HG02938 (cell line): ENCODE results near the gene SCGB1D1.
"Not testable (repeated sequence)": the region's sequence is repeated elsewhere in the genome, so short reads cannot be mapped to it uniquely, and the experiment has no call there.

Source experiments
- ATAC-seq: cut with Tn5 transposase; IDR thresholded peaks from one replicate; pipeline ENCODE4 v1.9.1; 2021; ENCODE audit warnings: mild to moderate bottlenecking, moderate library complexity; ENCODE audit not compliant: unreplicated experiment

Gene SCGB1D1

DNA sequence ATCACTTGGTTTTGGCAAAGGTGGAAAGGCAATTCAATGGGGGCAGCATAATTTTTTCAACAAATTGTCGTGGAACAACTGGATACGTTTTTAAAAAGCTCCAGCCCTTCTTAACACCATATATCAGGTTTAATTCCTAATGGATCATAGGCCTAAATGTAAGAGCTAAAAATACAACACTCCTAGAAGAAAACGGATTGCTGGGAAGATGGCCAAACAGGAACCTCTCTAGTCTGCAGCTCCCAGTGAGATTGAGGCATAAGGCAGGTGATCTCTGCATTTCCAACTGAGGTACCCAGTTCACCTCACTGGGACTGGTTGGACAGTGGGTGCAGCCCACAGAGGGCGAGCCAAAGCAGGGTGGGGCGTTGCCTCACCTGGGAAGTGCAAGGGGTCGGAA, 32.4 kb upstream of the SCGB1D1 start:
- ATAC-seq = no peak

DNA sequence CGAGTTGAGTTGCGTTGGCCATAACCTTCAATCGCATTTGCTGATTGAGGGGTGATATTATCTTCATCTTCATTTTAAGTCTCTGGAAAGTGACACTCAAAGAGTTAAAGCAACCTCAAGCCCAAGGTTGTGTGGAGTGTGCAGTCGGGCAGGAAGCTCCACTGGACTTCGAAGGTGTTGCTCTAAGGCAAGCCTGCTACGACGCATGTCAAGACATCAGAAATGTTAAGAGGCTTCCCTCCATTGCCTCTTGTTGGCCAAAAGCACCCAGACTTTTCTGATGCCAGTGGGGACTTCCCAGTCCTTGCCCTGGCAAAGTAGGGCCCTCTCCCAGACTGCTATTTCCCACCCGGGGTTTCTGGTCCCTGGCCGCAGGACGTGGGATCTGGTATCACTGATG, 23.6 kb upstream of the SCGB1D1 start:
- ATAC-seq = no peak

DNA sequence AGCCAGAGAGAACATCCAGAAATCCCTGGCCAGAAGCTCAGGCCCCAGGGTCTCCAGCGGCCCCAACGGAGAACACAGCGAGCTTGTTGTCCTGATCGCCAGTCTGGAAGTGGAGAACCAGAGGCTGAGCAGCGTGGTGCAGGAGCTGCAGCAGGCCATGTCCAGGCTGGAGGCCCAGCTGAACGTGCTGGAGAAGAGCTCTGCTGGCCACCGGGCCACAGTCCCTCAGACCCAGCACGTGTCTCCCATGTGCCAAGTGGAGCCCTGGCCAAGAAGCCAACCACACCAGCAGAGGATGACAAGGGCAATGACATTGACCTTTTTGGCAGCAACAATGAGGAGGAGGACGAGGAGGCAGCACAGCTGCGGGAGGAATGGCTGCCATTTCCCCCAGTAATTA, 20.6 kb upstream of the SCGB1D1 start:
- no peak for ATAC-seq

DNA sequence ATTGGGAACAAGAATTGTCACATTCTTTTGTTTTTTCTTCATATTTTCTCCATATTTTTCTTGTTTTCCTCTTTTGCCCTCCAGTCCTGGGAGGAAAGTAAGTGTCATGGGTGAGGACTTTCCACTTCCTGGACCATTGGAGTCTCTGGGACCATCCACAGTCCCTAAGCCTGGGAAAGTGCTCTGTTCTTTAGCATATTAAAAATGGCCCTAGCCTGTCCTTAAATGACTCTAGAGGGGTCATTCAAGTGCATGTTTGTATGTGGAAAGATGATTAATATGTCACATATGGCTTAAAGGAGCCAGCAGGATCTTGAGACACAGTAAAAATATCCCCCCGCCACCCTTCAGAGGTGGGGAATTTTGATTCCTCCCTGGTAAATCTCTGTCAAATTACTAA, 20.1 kb upstream of the SCGB1D1 start:
- no peak for ATAC-seq

DNA sequence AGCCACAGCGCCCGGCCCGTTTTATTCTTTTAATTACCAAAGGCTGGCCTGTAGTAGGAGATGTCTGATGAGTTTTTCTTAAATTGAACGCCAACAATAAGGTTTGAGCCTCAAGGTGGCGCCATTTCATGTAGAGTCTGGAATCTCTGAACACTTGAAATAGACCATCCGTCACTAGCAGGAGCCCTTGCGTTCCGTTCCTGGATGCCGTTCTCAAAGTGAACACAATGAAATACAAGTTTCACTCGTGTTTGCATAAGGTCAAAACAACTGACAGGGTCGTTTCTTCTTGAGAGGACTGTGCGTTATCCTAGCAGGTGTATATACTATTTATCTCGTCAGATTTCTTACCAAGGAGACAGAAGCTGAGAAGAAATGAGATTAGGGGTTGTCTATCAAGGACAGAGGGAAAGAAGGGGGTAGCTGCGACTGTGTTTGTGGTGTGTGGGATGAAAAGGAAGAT, 18.7 kb upstream of the SCGB1D1 start:
- no peak for ATAC-seq

DNA sequence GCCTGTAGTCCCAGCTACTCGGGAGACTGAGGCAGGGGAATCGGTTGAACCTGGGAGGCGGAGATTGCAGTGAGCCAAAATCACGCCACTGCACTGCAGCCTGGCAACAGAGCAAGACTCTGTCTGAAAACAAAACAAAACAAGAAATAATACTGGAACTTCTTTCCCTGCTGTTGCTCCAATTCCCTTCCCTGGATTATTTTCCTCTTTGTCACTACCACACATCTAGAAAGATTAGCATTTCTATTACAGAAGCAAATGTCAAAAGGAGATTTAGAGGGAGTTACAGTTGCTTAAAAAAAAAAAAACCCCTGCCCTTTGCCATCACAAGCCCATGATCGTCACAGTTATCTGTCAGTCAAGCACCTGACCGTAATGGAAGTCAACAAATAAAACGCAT, 17.7 kb upstream of the SCGB1D1 start:
- ATAC-seq = no peak

DNA sequence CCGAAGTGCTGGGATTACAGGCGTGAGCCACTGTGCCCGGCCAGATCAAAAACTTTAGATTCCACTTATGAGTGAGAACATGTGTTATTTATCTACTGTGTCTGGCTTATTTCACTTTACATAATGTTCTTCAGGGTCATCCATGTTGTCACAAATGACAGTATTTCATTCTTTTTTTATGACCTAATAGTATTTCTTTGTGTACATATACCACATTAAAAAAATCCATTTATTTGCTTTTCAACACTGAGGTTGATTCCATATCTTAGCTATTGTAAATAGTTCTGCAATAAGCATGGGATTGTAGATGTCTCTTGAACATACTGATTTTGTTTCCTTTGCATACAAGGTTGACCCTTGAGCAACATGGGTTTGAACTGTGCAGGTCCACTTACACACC, 13.2 kb upstream of the SCGB1D1 start:
- no peak for ATAC-seq

DNA sequence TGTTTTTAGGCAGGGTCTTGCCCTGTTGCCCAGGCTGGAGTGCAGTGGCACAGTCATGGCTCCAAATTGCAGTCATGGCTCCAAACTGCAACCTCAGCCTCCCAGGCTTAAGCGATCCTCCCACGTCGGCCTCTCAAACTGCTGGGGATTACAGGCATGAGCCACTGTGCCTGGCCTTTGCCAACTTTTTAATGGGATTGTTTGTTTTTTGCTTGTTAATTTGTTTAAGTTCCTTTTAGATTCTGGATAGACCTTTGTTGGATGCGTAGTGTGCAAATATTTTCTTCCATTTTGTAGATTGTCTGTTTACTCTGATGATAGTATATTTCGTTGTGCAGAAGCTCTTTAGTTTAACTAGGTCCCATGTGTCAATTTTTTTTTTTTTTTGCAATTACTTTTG, 10.0 kb upstream of the SCGB1D1 start:
- no peak for ATAC-seq

DNA sequence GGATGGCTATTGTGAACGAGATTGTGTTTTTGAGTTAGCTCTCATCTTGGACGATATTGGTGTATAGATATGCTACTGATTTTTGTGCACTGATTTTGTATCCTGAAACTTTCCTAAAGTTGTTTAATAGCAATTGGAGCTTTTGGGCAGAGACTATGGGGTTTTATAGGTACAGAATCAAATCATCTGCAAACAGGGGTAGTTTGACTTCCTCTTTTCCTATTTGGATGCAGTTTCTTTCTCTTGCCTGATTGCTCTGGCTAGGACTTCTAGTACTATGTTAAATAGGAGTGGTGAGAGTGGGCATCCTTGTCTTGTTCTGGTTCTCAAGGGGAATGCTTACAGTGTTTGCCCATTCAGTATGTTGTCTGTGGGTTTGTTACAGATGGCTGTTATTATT, 8.9 kb upstream of the SCGB1D1 start:
- ATAC-seq = no peak

DNA sequence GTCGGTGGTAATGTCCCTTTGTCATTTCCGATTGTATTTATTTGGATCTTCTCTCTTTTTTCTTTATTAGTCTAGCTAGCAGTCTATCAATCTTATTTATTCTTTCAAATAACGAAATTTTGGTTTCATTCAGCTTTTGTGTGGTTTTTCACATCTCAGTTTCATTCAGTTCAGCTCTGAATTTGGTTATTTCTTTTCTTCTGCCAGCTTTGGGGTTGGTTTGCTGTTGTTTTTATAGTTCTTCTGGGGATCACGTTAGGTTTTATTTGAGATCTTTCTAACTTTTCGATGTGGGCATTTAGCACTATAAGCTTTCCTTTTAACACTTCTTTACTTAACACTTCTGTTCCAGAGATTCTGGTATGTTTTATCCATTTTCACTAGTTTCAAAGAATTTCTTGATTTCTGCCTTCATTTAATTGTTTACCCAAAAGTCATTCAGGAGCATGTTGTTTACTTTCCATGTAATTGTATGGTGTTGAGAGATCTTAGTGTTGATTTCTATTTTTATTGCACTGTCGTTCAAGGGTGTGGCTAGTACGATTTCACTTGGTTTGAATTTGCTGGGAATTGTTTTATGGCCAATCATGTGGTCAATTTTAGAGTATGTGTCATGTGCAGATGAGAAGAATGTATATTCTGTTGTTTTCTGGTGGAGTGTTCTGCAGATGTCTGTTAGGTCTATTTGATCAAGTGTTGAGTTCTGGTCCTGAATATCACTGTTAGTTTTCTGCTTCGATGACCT, 7.7 kb upstream of the SCGB1D1 start:
- no peak for ATAC-seq

DNA sequence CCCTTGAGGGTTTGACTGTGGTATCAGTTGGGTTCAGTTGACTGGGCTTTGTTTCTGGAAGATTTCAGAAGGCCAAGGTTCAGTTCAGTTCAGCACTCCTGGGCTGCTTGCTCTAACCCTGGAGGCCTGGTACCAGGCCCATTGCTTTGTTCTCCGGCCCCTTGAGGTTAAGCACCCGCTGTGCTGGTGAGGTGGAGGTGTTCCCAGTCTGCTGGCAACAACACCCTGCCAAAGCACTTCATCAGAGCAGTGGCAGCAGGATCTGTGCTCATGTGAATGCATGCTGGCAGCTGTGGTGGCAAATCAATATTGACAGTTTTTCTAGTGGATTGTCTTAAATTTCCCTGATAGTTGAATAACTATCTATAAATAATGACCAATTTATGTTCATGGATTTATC, 3.8 kb upstream of the SCGB1D1 start:
- no peak for ATAC-seq

DNA sequence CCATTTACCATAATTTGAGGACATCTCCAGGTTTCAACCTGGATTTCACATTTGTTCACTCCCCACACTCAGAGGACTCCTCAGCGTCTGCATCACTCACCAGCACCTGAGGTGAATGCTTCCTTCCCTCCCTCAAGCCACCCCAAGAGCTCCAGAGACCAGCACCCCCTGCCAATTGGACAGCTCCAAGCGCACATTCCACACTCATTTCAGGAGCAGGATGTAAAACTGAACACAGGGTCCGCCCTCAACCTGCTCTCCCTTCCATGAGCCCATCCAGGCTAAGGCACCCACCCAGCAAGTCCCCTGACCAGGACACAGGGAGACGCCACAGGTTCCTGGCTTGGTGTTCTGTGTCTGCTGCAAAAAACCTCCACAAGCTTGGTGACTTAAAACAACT, 3.9 kb downstream of the SCGB1D1 start:
- ATAC-seq = no peak

DNA sequence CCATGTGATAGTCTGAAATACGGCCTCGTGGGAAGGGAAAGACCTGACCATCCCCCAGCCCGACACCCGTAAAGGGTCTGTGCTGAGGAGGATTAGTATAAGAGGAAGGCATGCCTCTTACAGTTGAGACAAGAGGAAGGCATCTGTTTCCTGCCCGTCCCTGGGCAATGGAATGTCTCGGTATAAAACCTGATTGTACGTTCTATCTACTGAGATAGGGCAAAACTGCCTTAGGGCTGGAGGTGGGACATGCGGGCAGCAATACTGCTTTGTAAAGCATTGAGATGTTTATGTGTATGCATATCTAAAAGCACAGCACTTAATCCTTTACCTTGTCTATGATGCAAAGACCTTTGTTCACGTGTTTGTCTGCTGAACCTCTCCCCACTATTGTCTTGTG, 5.0 kb downstream of the SCGB1D1 start:
- not testable (repeated sequence) for ATAC-seq

DNA sequence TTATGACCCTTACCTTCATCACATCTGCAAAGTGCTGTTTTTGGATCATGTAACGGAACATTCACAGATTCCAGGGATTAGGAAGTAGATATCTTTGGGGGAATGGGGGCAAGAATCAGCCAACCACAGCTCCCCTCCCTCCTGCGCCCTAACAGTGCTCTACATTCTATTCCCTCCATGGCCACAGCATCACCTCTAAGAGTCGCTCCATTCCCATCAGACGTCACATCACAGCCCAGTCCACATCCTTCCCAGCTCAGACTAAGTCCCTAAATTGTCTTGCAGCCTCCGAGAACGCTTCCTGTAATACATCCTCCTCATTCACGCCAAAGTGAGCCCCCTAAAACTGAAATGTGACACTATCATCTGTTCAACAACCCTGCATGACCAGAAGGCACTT, 5.9 kb downstream of the SCGB1D1 start:
- ATAC-seq = no peak

DNA sequence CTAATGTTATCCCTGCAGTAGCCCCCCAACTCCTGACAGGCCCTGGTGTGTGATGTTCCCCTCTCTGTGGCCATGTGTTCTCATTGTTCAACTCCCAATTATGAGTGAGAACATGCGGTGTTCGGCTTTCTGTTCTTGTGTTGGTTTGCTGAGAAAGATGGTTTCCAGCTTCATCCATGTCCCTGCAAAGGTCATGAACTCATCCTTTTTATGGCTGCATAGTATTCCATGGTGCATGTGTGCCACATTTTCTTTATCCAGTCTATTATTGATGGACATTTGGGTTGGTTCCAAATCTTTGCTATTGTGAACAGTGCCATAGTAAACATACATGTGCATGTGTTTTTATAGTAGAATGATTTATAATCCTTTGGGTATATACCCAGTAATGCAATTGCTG, 7.4 kb downstream of the SCGB1D1 start:
- ATAC-seq = not testable (repeated sequence)

DNA sequence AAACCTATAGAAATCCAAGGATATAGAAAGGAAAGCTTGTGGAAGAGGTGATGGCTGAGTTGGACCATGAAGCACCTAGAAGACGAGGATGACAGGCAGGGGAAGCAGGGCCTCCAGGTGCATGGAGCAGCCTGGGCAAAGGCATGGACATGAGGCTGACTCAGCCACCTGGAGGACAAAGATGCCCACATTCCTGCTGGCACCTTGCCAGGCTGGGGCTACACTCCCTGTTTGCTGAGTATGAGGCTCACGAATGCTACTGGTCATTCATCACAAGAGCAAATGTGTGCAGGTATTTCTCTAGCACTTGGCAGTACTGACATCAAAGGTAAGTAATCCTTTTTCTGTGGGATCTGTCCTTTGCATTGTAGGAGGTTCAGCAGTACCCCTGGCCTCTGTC, 11.4 kb downstream of the SCGB1D1 start:
- no peak for ATAC-seq

DNA sequence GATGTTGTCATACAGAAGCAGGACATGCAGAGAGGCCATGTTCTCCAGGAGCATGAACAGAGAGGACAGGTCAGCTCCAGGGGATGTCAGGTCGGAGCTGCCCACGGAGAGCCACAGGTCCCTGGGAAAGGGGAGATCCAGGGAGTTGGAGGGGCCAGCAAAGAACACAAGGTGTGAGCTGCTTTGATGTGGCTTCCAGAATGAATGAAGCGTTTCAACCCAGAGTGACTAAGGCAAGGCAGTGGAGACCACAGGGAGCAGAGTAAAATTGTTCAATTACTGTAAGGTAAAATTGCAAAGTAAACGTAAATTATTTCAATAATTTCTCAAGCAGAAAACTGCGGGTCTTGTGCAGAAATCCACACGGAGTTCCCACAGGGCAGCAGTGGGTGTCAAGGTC, 12.9 kb downstream of the SCGB1D1 start:
- ATAC-seq = no peak

DNA sequence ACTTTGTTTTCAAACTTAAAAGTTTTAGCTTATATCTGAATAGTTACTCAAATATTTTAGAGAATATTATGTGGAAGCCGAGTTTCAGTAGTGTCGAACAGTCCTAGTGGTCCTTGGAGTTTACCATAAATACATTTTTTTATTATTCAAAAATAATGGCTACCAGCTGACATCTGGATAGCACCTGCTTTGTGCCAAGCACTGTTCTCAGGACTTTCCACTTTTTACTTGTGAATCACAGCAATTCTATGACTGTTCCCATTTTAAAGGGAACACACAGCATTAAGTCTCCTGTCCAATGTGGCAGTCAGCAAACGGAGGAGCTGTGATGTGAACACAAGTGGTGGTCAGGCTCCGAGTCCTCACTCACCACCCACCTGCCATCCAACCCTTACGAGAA, 14.4 kb downstream of the SCGB1D1 start:
- ATAC-seq = no peak

DNA sequence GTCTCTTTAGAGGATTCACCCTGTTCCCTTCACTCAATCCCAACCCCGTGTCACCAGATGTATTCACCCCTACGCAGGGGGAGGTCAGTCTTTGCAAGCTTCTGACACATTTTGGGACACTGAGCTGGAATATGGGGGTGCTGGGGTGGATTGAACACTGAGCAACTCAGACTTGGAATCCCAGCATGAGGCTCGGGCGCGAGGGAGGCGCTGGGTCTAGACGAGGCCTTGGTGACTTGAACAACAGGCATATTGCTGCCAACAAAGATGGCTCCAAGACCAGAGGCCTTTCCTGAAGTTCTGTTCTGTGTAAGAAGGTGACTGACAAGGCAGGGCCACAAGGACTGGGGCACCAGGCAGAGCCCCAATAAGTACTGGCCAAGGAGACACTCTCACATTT, 15.4 kb downstream of the SCGB1D1 start:
- no peak for ATAC-seq

DNA sequence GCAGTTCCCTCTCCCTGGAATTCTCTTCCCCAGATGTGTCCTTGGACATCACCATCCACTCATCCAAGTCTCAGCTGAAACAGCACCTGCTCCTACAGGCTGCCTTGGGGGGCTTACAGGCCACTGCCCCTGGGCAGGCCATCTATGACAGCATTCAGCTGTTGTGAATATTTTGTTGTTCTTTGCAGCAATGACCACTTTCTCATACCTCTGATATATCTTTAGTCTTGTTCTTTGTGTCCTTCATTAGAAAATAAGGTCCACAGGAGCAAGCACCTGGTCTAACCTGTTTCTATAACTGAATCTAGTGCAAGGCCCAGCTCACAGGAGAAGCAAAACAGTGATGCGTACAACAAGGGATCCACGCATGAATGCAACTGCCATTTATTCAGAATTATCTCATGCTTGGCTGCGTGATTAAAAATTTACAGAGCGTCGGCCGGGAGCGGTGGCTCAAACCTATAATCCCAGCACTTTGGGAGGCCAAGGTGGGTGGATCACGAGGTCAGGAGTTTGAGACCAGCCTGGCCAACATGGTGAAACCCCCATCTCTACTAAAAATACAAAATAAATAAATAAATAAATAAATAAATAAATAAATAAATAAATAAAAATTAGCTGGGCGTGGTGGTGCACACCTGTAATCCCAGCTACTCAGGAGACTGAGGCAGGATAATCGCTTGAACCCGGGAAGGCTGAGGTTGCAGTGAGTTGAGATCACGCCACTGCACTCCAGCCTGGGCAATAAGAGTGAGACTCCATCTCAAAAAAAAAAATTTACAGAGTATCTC, 16.5 kb downstream of the SCGB1D1 start:
- not testable (repeated sequence) for ATAC-seq

DNA sequence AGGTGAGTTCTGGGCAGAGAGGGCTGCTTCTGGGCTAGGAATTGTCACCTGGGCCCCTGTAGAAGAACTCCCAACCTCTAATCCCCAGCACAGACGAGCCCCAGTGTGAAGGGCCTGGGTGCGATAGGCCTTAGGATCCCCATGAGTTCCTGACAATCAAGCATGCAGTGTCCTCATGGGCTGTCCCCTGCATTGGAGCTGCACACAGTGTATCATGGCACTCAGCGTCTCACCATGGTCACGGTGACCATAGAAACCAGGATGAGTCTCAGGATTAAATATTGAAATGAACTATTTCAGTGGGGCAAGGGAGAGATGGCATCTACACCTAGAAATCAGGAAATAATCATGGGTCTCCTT, 18.7 kb downstream of the SCGB1D1 start:
- no peak for ATAC-seq

DNA sequence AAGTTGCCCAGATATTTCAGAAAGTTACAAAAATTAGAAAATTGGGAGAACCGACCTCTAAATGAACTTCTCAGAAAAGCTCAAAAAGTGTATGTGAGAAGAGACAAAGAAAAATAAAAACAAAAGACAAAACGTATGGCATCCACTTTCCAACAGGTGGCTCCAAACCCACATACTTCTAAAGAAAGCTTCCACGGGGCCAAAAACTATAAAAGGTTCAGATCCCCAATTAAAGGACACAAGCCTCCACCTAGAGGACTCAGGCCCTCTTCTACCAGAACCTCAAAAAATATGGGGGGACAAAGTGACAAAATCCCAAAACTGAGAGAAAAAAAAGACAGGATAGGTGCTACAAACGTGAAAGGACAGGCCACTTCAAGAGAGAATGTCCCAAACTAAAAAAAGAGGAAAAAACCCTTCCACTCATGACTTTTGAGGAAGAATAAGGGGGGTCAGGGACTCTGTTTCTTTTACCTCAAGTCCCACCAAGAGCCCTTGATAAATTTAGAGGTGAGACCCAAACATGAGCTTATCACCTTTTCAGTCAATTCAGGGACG, 27.3 kb downstream of the SCGB1D1 start:
- ATAC-seq = no peak
